Stimulated activated CD4-positive, alpha-beta T cell treated with anti-CD3 and anti-CD28 coated beads, Interleukin-4, amount 100 ng/mL, for 4 hours (primary cell): ENCODE data around the gene SLC12A8.

Experiments
- DNase-seq, 2 experiments: peaks; one replicate each; pipeline ENCODE4 v3.0.0-alpha.2; 2020

Gene SLC12A8

GRCh38 chr3:125069968-125070745 is 142.4 kb downstream of the SLC12A8 start:
- DNase-seq, result no peak

- no peak for DNase-seq
These were observed 143.1 kb downstream of the SLC12A8 start for GRCh38 chr3:125069452-125069851.

- no peak for DNase-seq
These were observed 144.3 kb downstream of the SLC12A8 start for GRCh38 chr3:125068265-125068664.

GRCh38 chr3:125067225-125067624 is 145.3 kb downstream of the SLC12A8 start:
- DNase-seq, result no peak

GRCh38 chr3:125062904-125063618 is 149.5 kb downstream of the SLC12A8 start:
- DNase-seq, result no peak

- DNase-seq, result no peak
These were observed 150.9 kb downstream of the SLC12A8 start for GRCh38 chr3:125061646-125062045.

- DNase-seq, result no peak
These were observed 151.4 kb downstream of the SLC12A8 start for GRCh38 chr3:125061170-125061569.

- no peak for DNase-seq
These were observed 152.9 kb downstream of the SLC12A8 start for GRCh38 chr3:125059488-125060245.

- no peak for DNase-seq
These were observed 153.6 kb downstream of the SLC12A8 start for GRCh38 chr3:125058959-125059358.

GRCh38 chr3:125058529-125058928 is 154.0 kb downstream of the SLC12A8 start:
- DNase-seq, result no peak

GRCh38 chr3:125057186-125057850 is 155.2 kb downstream of the SLC12A8 start:
- DNase-seq, result no peak

GRCh38 chr3:125055913-125056745 is 156.4 kb downstream of the SLC12A8 start, which contains the start of gene HEG1:
HEG1 (minus strand) TSS chr3:125055997; CDS start chr3:125055890, 107 bp downstream.
- peak; percentile 76 to 78 for DNase-seq

GRCh38 chr3:125055331-125055912 is 157.1 kb downstream of the SLC12A8 start:
- DNase-seq, result peak in 1 of 2 experiments; percentile 29

- peak in 1 of 2 experiments; percentile 10 for DNase-seq
These were observed 157.9 kb downstream of the SLC12A8 start for GRCh38 chr3:125054449-125055329.

GRCh38 chr3:125054062-125054448 is 158.5 kb downstream of the SLC12A8 start:
- no peak for DNase-seq

- DNase-seq, result no peak
These were observed 159.2 kb downstream of the SLC12A8 start for GRCh38 chr3:125053304-125053699.

- DNase-seq, result no peak
These were observed 159.8 kb downstream of the SLC12A8 start for GRCh38 chr3:125052624-125053303.

- peak; percentile 52 to 77 for DNase-seq
These were observed 160.6 kb downstream of the SLC12A8 start for GRCh38 chr3:125051715-125052581.

GRCh38 chr3:125051205-125051604 is 161.3 kb downstream of the SLC12A8 start:
- DNase-seq, result no peak
